WTC11 (cell line): ENCODE results near the gene PIP4K2A. TPM values are rescaled to one million over a fixed set of nuclear protein-coding genes. Genes with fewer than 3 reads are reported as not detected.

Experiments
- ATAC-seq: fragments of 200-7000 bp; cut with Tn5 transposase; 2 replicates; pipeline ENCODE4 v1.10.0; 2021; ENCODE audit warnings: mild to moderate bottlenecking, moderate library complexity
- CTCF ChIA-PET: fragments of 300-600 bp; sonication (Branson Sonifier 250); formaldehyde crosslinking; loops from one replicate; lab custom pipeline; 2021; ENCODE audit warnings: antibody characterized with exemption; lab: Charles Lee
- POLR2A ChIA-PET: fragments of 350-600 bp; sonication (Branson Sonifier 250); formaldehyde crosslinking; loops from one replicate; lab custom pipeline; 2021; ENCODE audit warnings: antibody characterized with exemption; lab: Charles Lee
- DNase-seq: peaks from one replicate; pipeline ENCODE4 v3.0.0; 2021; ENCODE audit warnings: low spot score
- H3K27ac Mint-ChIP-seq: 2 replicates; pipeline ENCODE4 v1.8.0; 2021; ENCODE audit warnings: mixed read lengths
- H3K27me3 Mint-ChIP-seq: 2 replicates; pipeline ENCODE4 v1.8.0; 2021; ENCODE audit warnings: low read depth, mild to moderate bottlenecking, moderate library complexity, mixed read lengths
- H3K36me3 Mint-ChIP-seq: 2 replicates; pipeline ENCODE4 v1.8.0; 2021; ENCODE audit warnings: mixed read lengths
- H3K4me1 Mint-ChIP-seq: 2 replicates; pipeline ENCODE4 v1.8.0; 2022; ENCODE audit warnings: mixed read lengths
- H3K4me3 Mint-ChIP-seq: 2 replicates; pipeline ENCODE4 v1.8.0; 2021; ENCODE audit warnings: mild to moderate bottlenecking, moderate library complexity, mixed read lengths
- H3K9me3 Mint-ChIP-seq: 2 replicates; pipeline ENCODE4 v1.8.0; 2021; ENCODE audit warnings: mixed read lengths
- ATF1 ChIP-seq: sonication (generic); formaldehyde crosslinking; IDR thresholded peaks from 2 replicates; pipeline ENCODE4 v1.8.1; 2023; ENCODE audit warnings: mild to moderate bottlenecking, moderate library complexity, missing genetic modification reagents
- ATF6 ChIP-seq: sonication (generic); formaldehyde crosslinking; IDR thresholded peaks from 2 replicates; pipeline ENCODE4 v1.8.1; 2023; ENCODE audit warnings: mild to moderate bottlenecking, missing genetic modification reagents
- CREB1 ChIP-seq: sonication (generic); formaldehyde crosslinking; IDR thresholded peaks from 2 replicates; pipeline ENCODE4 v1.8.0; 2023; ENCODE audit warnings: mild to moderate bottlenecking, missing genetic modification reagents
- CREM ChIP-seq: sonication (generic); formaldehyde crosslinking; IDR thresholded peaks from 2 replicates; pipeline ENCODE4 v1.8.1; 2022; ENCODE audit warnings: mild to moderate bottlenecking, missing genetic modification reagents, moderate library complexity
- HMGXB4 ChIP-seq: sonication (generic); formaldehyde crosslinking; IDR thresholded peaks from 2 replicates; pipeline ENCODE4 v1.8.1; 2023; ENCODE audit warnings: mild to moderate bottlenecking, moderate library complexity, missing genetic modification reagents
- MXD4 ChIP-seq: fragments of 250-450 bp; sonication (Bioruptor Pico); IDR thresholded peaks from 2 replicates; pipeline ENCODE4 v1.8.0; 2021; ENCODE audit warnings: mild to moderate bottlenecking, moderate library complexity, borderline replicate concordance
- MYBL2 ChIP-seq: sonication (generic); formaldehyde crosslinking; IDR thresholded peaks from 2 replicates; pipeline ENCODE4 v1.8.1; 2023; ENCODE audit warnings: mild to moderate bottlenecking, moderate library complexity, missing genetic modification reagents
- NFYB ChIP-seq: sonication (generic); formaldehyde crosslinking; conservative IDR thresholded peaks from 2 replicates; pipeline ENCODE4 v1.8.0; 2022; ENCODE audit warnings: low read depth, missing genetic modification reagents
- PREB ChIP-seq: sonication (generic); formaldehyde crosslinking; IDR thresholded peaks from 2 replicates; pipeline ENCODE4 v1.8.1; 2022; ENCODE audit warnings: mild to moderate bottlenecking, missing genetic modification reagents, moderate library complexity, borderline replicate concordance
- RELA ChIP-seq: sonication (generic); formaldehyde crosslinking; IDR thresholded peaks from 2 replicates; pipeline ENCODE4 v1.8.1; 2022; ENCODE audit warnings: missing genetic modification reagents, mild to moderate bottlenecking, borderline replicate concordance
- USF1 ChIP-seq: sonication (generic); formaldehyde crosslinking; IDR thresholded peaks from 2 replicates; pipeline ENCODE4 v1.8.0; 2022; ENCODE audit warnings: mild to moderate bottlenecking, missing genetic modification reagents
- ZNF263 ChIP-seq: sonication (generic); formaldehyde crosslinking; IDR thresholded peaks from 2 replicates; pipeline ENCODE4 v1.8.1; 2022; ENCODE audit warnings: low read depth, mild to moderate bottlenecking, moderate library complexity, missing genetic modification reagents
- ZNF281 ChIP-seq: sonication (generic); formaldehyde crosslinking; IDR thresholded peaks from 2 replicates; pipeline ENCODE4 v1.8.0; 2023; ENCODE audit warnings: mild to moderate bottlenecking, missing genetic modification reagents
- ZNF532 ChIP-seq: fragments of 250-450 bp; sonication (Bioruptor Pico); IDR thresholded peaks from 2 replicates; pipeline ENCODE4 v1.9.0; 2021; ENCODE audit warnings: mild to moderate bottlenecking, borderline replicate concordance
- ZSCAN18 ChIP-seq: fragments of 250-450 bp; sonication (Bioruptor Pico); IDR thresholded peaks from 2 replicates; pipeline ENCODE4 v2.1.2; 2022; ENCODE audit warnings: mild to moderate bottlenecking, moderate library complexity
- total RNA-seq: library from RNA; stranded (reverse); gene quantifications from 3 replicates; pipeline ENCODE4 v1.2.3, GENCODE V29; 2021

PIP4K2A gene
- total RNA-seq, 1 experiment from 2014 or later, result 47.5 TPM

GRCh38 chr10:22610610-22611009 lies 103.8 kb downstream of the PIP4K2A start (continued):
- TF ChIP-seq MYBL2 (no peak), ZNF263 (CRISPR knock-in tag) (no peak), ZNF281 (no peak)

GRCh38 chr10:22609719-22610465 lies 104.5 kb downstream of the PIP4K2A start:
- H3K36me3 Mint-ChIP-seq, result peaks cover 36% of the 10 kb centered on the region
- ATAC-seq (no peak), DNase-seq (no peak)
- CTCF ChIA-PET, result interaction anchor here (1.0 to 1.7 kb wide), 7 partner anchors 8 to 375 kb away, joined by 3 to 7 read pairs (median 3); no protein-coding TSS in a partner anchor
- H3K27ac Mint-ChIP-seq, result peak overlapping the region; percentile 89
- H3K4me3 Mint-ChIP-seq, result no peak overlapping the region
- POLR2A ChIA-PET, result no interaction called here
- peaks cover 20% of the 10 kb centered on the region for H3K9me3 Mint-ChIP-seq
- TF ChIP-seq HMGXB4 (CRISPR knock-in tag) (no peak), CREB1 (CRISPR knock-in tag) (no peak), ZNF532 (CRISPR knock-in tag) (no peak), ATF1 (no peak), MXD4 (no peak), ZSCAN18 (CRISPR knock-in tag) (no peak), RELA (no peak), NFYB (CRISPR knock-in tag) (no peak), CREM (no peak), USF1 (CRISPR knock-in tag) (no peak), PREB (no peak), ATF6 (CRISPR knock-in tag) (no peak)
- TF ChIP-seq, all 79 proteins: peak for 0
- Mint-ChIP-seq H3K27me3 (no peaks in the 10 kb centered on the region), H3K4me1 (peaks cover 66% of the 10 kb centered on the region)
